HUES64 (cell line): ENCODE data around the gene PLAAT4. TPM values are rescaled to one million over a fixed set of nuclear protein-coding genes. Genes with fewer than 3 reads are reported as not detected.
A peak's percentile ranks its signal among the peaks of the same experiment; 100 is the strongest.

Source experiments
- H3K27ac ChIP-seq: 2 replicates; pipeline ENCODE4 v1.7.0; 2013; ENCODE audit warnings: low read depth, low read length, inconsistent platforms
- H3K27me3 ChIP-seq: 2 replicates; pipeline ENCODE4 v1.6.1; 2013; ENCODE audit warnings: mild to moderate bottlenecking, low read length; ENCODE audit not compliant: insufficient read depth
- H3K36me3 ChIP-seq: 2 replicates; pipeline ENCODE4 v1.6.1; 2013; ENCODE audit warnings: mild to moderate bottlenecking, low read length; ENCODE audit not compliant: insufficient read depth
- H3K4me1 ChIP-seq: 2 replicates; pipeline ENCODE4 v1.6.1; 2013; ENCODE audit warnings: mild to moderate bottlenecking, low read length, moderate library complexity; ENCODE audit not compliant: insufficient read depth
- H3K4me3 ChIP-seq: 2 replicates; pipeline ENCODE4 v1.5.1; 2013; ENCODE audit warnings: mild to moderate bottlenecking, low read length, moderate library complexity
- H3K9ac ChIP-seq: 2 replicates; pipeline ENCODE4 v1.6.1; 2013; ENCODE audit warnings: mild to moderate bottlenecking, low read depth, low read length
- H3K9me3 ChIP-seq: 2 replicates; pipeline ENCODE4 v1.6.1; 2013; ENCODE audit warnings: low read depth, low read length; ENCODE audit not compliant: insufficient read depth
- WGBS: fragments of 150-250, 120-280 bp; methylation state at CpG from one replicate; pipeline ENCODE4 v1.1.7; 2013; ENCODE audit warnings: missing lambda C conversion rate; 5-methylcytosine and 5-hydroxymethylcytosine counted together
- polyA plus RNA-seq, 2 experiments: library from polyadenylated mRNA; stranded (reverse); fragments of 50-300 nt; gene quantifications; one replicate each; pipeline ENCODE4 v1.2.3, GENCODE V29; 2013

Gene PLAAT4, protein sequence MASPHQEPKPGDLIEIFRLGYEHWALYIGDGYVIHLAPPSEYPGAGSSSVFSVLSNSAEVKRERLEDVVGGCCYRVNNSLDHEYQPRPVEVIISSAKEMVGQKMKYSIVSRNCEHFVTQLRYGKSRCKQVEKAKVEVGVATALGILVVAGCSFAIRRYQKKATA
- polyA plus RNA-seq (2013, experiment 1 of 2) = 1.3 TPM
- polyA plus RNA-seq (2013, experiment 2 of 2) = 0.76 TPM

- no peaks in the 10 kb centered on the region for H3K9me3 ChIP-seq
- H3K4me1 ChIP-seq = peaks cover 26% of the 10 kb centered on the region
- H3K4me3 ChIP-seq = no peak within 1 kb of the TSS
- no peaks in the 10 kb centered on the region for H3K27me3 ChIP-seq
- no peaks in the 10 kb centered on the region for H3K36me3 ChIP-seq
- H3K27ac ChIP-seq = no peak within 1 kb of the TSS
- WGBS = 90% methylated on average over 10 of the region's 10 CpGs
- no peak within 1 kb of the TSS for H3K9ac ChIP-seq
These were observed at the start of gene PLAAT4 for GRCh38 chr11:63536669-63537292. TSS of gene PLAAT4 (plus strand) at chr11:63536808. CDS start at chr11:63536869, 61 bp downstream.

- 87% methylated on average over 1 of the region's 1 CpG for WGBS
- Histone ChIP-seq H3K9ac (no peak overlapping the region), H3K27me3 (peaks cover 4% of the 10 kb centered on the region; the same call in 1 of the 2 replicates), H3K9me3 (peaks cover 34% of the 10 kb centered on the region), H3K4me1 (peaks cover 25% of the 10 kb centered on the region; the same call in 1 of the 2 replicates), H3K4me3 (no peak overlapping the region), H3K36me3 (no peaks in the 10 kb centered on the region), H3K27ac (no peak overlapping the region)
These were observed 47.8 kb upstream of the PLAAT4 start for GRCh38 chr11:63488789-63489188.

- no peak overlapping the region for H3K27ac ChIP-seq
- H3K9me3 ChIP-seq = peaks cover 28% of the 10 kb centered on the region
- H3K36me3 ChIP-seq = no peaks in the 10 kb centered on the region
- H3K4me3 ChIP-seq = peak overlapping the region; percentile 48; the same call in 1 of the 2 replicates
- H3K9ac ChIP-seq = no peak overlapping the region
- WGBS = 82% methylated on average over 3 of the region's 3 CpGs
- peaks cover 25% of the 10 kb centered on the region; the same call in 1 of the 2 replicates for H3K4me1 ChIP-seq
- peaks cover 4% of the 10 kb centered on the region; the same call in 1 of the 2 replicates for H3K27me3 ChIP-seq
These were observed 46.7 kb upstream of the PLAAT4 start for GRCh38 chr11:63489879-63490278.

DNA sequence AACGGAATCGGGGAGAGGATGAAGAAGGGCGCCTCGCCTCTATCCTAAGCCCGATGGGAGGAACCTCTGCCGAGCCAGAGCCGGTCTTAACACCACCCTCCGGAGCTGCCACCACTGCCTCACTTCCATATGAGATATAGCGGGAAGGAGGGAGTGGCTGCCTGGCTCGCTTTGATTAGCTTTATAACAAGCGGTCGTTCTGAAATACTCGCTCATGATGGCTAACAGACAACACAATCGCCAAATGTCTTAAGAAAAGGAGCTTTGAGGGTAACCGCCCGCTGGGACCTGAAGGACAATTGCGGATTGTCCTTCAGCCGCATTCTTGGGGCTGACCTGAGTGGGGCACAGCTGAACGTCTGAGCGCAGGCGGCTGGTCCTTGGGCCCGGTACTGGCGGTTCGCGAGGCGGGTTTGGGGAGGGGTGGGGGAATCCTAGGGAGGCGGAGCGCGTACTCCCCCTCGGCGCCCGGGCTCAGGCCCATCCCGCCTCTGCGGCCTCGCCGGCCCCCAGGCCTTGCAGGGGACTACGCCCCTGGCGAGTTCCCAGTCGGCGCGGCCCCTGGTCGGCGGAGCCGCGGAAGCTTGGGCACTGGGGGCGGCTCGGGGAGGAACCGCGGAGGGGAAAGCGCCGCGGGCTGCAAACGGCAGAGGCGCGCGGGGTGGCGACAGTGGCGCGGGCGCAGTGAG lies 45.9 kb upstream of the PLAAT4 start, which contains the start of gene PLAAT5:
Gene PLAAT5 (minus strand): TSS at position 617 of the 689 bp plus-strand sequence. CDS start 133 bp downstream, at position 484.
- H3K27ac ChIP-seq = no peak within 1 kb of the TSS; the same call in 1 of the 2 replicates
- peaks cover 4% of the 10 kb centered on the region; the same call in 1 of the 2 replicates for H3K27me3 ChIP-seq
- peaks cover 20% of the 10 kb centered on the region for H3K9me3 ChIP-seq
- no peaks in the 10 kb centered on the region for H3K36me3 ChIP-seq
- peak within 1 kb of the TSS; percentile 51 for H3K9ac ChIP-seq
- 93% methylated on average over 60 of the region's 60 CpGs for WGBS
- peaks cover 25% of the 10 kb centered on the region; the same call in 1 of the 2 replicates for H3K4me1 ChIP-seq
- peak within 1 kb of the TSS; percentile 48 for H3K4me3 ChIP-seq

- WGBS = 94% methylated on average over 12 of the region's 13 CpGs
- peak overlapping the region; percentile 48 for H3K4me3 ChIP-seq
- peak overlapping the region; percentile 51 for H3K9ac ChIP-seq
These were observed 45.4 kb upstream of the PLAAT4 start for GRCh38 chr11:63491240-63491587.

GRCh38 chr11:63491636-63492372 lies 44.8 kb upstream of the PLAAT4 start:
- H3K27ac ChIP-seq = no peak overlapping the region
- peaks cover 12% of the 10 kb centered on the region for H3K9me3 ChIP-seq
- peaks cover 25% of the 10 kb centered on the region; the same call in 1 of the 2 replicates for H3K4me1 ChIP-seq
- peaks cover 4% of the 10 kb centered on the region; the same call in 1 of the 2 replicates for H3K27me3 ChIP-seq
- 90% methylated on average over 10 of the region's 11 CpGs for WGBS
- 0 out of 2 replicates have a peak overlapping the region, but pooled peaks have one; percentile 51 for H3K9ac ChIP-seq
- no peaks in the 10 kb centered on the region for H3K36me3 ChIP-seq
- peak overlapping the region; percentile 48 for H3K4me3 ChIP-seq

More at GRCh38 chr11:63491240-63491587, 45.4 kb upstream of the PLAAT4 start:
- Histone ChIP-seq H3K27ac (no peak overlapping the region), H3K9me3 (peaks cover 14% of the 10 kb centered on the region), H3K36me3 (no peaks in the 10 kb centered on the region), H3K27me3 (peaks cover 4% of the 10 kb centered on the region; the same call in 1 of the 2 replicates), H3K4me1 (peaks cover 25% of the 10 kb centered on the region; the same call in 1 of the 2 replicates)

GRCh38 chr11:63492441-63492840 lies 44.2 kb upstream of the PLAAT4 start:
- Histone ChIP-seq H3K36me3 (no peaks in the 10 kb centered on the region), H3K4me1 (peaks cover 25% of the 10 kb centered on the region; the same call in 1 of the 2 replicates), H3K4me3 (no peak overlapping the region), H3K9ac (no peak overlapping the region), H3K27ac (no peak overlapping the region), H3K27me3 (peaks cover 4% of the 10 kb centered on the region; the same call in 1 of the 2 replicates), H3K9me3 (peaks cover 12% of the 10 kb centered on the region)
- WGBS = 100% methylated on average over 1 of the region's 1 CpG

GRCh38 chr11:63493127-63493526 lies 43.5 kb upstream of the PLAAT4 start:
- H3K9ac ChIP-seq = no peak overlapping the region
- no CpG with 5 or more reads among the region's 1 CpG for WGBS
- H3K27me3 ChIP-seq = peaks cover 4% of the 10 kb centered on the region; the same call in 1 of the 2 replicates
- no peak overlapping the region for H3K4me3 ChIP-seq
- H3K4me1 ChIP-seq = peaks cover 25% of the 10 kb centered on the region; the same call in 1 of the 2 replicates
- H3K36me3 ChIP-seq = no peaks in the 10 kb centered on the region
- H3K27ac ChIP-seq = no peak overlapping the region
- peaks cover 12% of the 10 kb centered on the region for H3K9me3 ChIP-seq

GRCh38 chr11:63494975-63495374 lies 41.6 kb upstream of the PLAAT4 start:
- Histone ChIP-seq H3K27ac (no peak overlapping the region), H3K9me3 (peaks cover 29% of the 10 kb centered on the region), H3K9ac (no peak overlapping the region), H3K27me3 (peaks cover 4% of the 10 kb centered on the region; the same call in 1 of the 2 replicates), H3K4me1 (peaks cover 11% of the 10 kb centered on the region; the same call in 1 of the 2 replicates), H3K4me3 (no peak overlapping the region), H3K36me3 (no peaks in the 10 kb centered on the region; the same call in 1 of the 2 replicates)
- WGBS = 93% methylated on average over 6 of the region's 6 CpGs

- Histone ChIP-seq H3K9ac (no peak overlapping the region), H3K4me1 (peaks cover 13% of the 10 kb centered on the region), H3K4me3 (no peak overlapping the region), H3K9me3 (peaks cover 25% of the 10 kb centered on the region), H3K36me3 (no peaks in the 10 kb centered on the region; the same call in 1 of the 2 replicates), H3K27ac (no peak overlapping the region), H3K27me3 (no peaks in the 10 kb centered on the region)
- 89% methylated on average over 4 of the region's 4 CpGs for WGBS
These were observed 36.7 kb upstream of the PLAAT4 start for GRCh38 chr11:63499874-63500273.
